ENCODE results near the gene ARID3B. TPM values are rescaled to one million over a fixed set of nuclear protein-coding genes. Genes with fewer than 3 reads are reported as not detected.

Gene ARID3B
- total RNA-seq, 1 donor from 2014 or later: 31.5 TPM

- TF ChIP-seq EZH2 (IDR thresholded peaks at IDR 0.05): no peak
- no peak for TF ChIP-seq EZH2phosphoT487 (IDR thresholded peaks at IDR 0.05)
- TF ChIP-seq CTCF (IDR thresholded peaks at IDR 0.05): no peak
- Histone ChIP-seq H3K4me3 (no peak overlapping the region), H3K27me3 (no peaks in the 10 kb centered on the region), H3K27ac (no peak overlapping the region), H3K9ac (no peak overlapping the region), H3K9me3 (ENCODE audit: low read depth) (no peaks in the 10 kb centered on the region), H3K79me2 (ENCODE audit: low read depth) (no peaks in the 10 kb centered on the region), H3K36me3 (no peaks in the 10 kb centered on the region), H4K20me1 (ENCODE audit: low read depth) (no peaks in the 10 kb centered on the region), H3K4me2 (no peak overlapping the region), H2AFZ (replicated peaks) (no peak overlapping the region), H3K4me1 (no peaks in the 10 kb centered on the region), H3F3A (ENCODE audit: low read depth) (no peaks in the 10 kb centered on the region)
- H3K4me3 Mint-ChIP-seq: no peak overlapping the region
- H3K4me1 Mint-ChIP-seq: no peaks in the 10 kb centered on the region
- peaks cover 11% of the 10 kb centered on the region for H3K36me3 Mint-ChIP-seq
- no peaks in the 10 kb centered on the region for H3K9me3 Mint-ChIP-seq
- peaks cover 4% of the 10 kb centered on the region for H3K27me3 Mint-ChIP-seq (ENCODE audit: insufficient read depth, low read depth)
- no peak for DNase-seq (ENCODE audit: low spot score)
- no peak overlapping the region for H3K27ac Mint-ChIP-seq
These were observed 36.6 kb upstream of the ARID3B start for GRCh38 chr15:74504418-74504817.

GRCh38 chr15:74504836-74505235 is 36.2 kb upstream of the ARID3B start:
- Histone ChIP-seq H3K36me3 (no peaks in the 10 kb centered on the region), H3K4me3 (no peak overlapping the region), H3K27me3 (no peaks in the 10 kb centered on the region), H3F3A (ENCODE audit: low read depth) (no peaks in the 10 kb centered on the region), H3K4me2 (no peak overlapping the region), H4K20me1 (ENCODE audit: low read depth) (no peaks in the 10 kb centered on the region), H3K4me1 (no peaks in the 10 kb centered on the region), H3K27ac (no peak overlapping the region), H3K9me3 (ENCODE audit: low read depth) (no peaks in the 10 kb centered on the region), H3K79me2 (ENCODE audit: low read depth) (no peaks in the 10 kb centered on the region), H2AFZ (replicated peaks) (no peak overlapping the region), H3K9ac (no peak overlapping the region)
- no peaks in the 10 kb centered on the region for H3K4me1 Mint-ChIP-seq
- no peak overlapping the region for H3K27ac Mint-ChIP-seq
- no peak overlapping the region for H3K4me3 Mint-ChIP-seq
- no peak for TF ChIP-seq CTCF (IDR thresholded peaks at IDR 0.05)
- TF ChIP-seq EZH2phosphoT487 (IDR thresholded peaks at IDR 0.05): no peak
- no peak for TF ChIP-seq EZH2 (IDR thresholded peaks at IDR 0.05)
- no peaks in the 10 kb centered on the region for H3K9me3 Mint-ChIP-seq
- no peak for DNase-seq (ENCODE audit: low spot score)
- peaks cover 11% of the 10 kb centered on the region for H3K36me3 Mint-ChIP-seq
- peaks cover 4% of the 10 kb centered on the region for H3K27me3 Mint-ChIP-seq (ENCODE audit: insufficient read depth, low read depth)

GRCh38 chr15:74505837-74506514 is 35.0 kb upstream of the ARID3B start:
- Histone ChIP-seq H3K9ac (no peak overlapping the region), H3K27me3 (no peaks in the 10 kb centered on the region), H3K4me3 (no peak overlapping the region), H3K4me2 (no peak overlapping the region), H3K9me3 (ENCODE audit: low read depth) (no peaks in the 10 kb centered on the region), H3K4me1 (no peaks in the 10 kb centered on the region), H3K79me2 (ENCODE audit: low read depth) (no peaks in the 10 kb centered on the region), H3F3A (ENCODE audit: low read depth) (no peaks in the 10 kb centered on the region), H4K20me1 (ENCODE audit: low read depth) (no peaks in the 10 kb centered on the region), H2AFZ (replicated peaks) (no peak overlapping the region), H3K36me3 (no peaks in the 10 kb centered on the region), H3K27ac (no peak overlapping the region)
- DNase-seq (ENCODE audit: low spot score): no peak
- no peak overlapping the region for H3K4me3 Mint-ChIP-seq
- no peaks in the 10 kb centered on the region for H3K9me3 Mint-ChIP-seq
- H3K27ac Mint-ChIP-seq: peak overlapping the region; percentile 32
- peaks cover 11% of the 10 kb centered on the region for H3K36me3 Mint-ChIP-seq
- no peak for TF ChIP-seq EZH2phosphoT487 (IDR thresholded peaks at IDR 0.05)
- no peak for TF ChIP-seq CTCF (IDR thresholded peaks at IDR 0.05)
- no peak for TF ChIP-seq EZH2 (IDR thresholded peaks at IDR 0.05)
- H3K27me3 Mint-ChIP-seq (ENCODE audit: insufficient read depth, low read depth): peaks cover 4% of the 10 kb centered on the region
- no peaks in the 10 kb centered on the region for H3K4me1 Mint-ChIP-seq
